Natural killer cell treated with Interleukin-12 subunit alpha and Interleukin-12 subunit beta and Interleukin-15 and Interleukin-18, amount 100 ng/mL, for 72 hours (primary cell): ENCODE measurements around the gene PFAS. TPM values are rescaled to one million over a fixed set of nuclear protein-coding genes. Genes with fewer than 3 reads are reported as not detected.

ENCODE experiments used
- ATAC-seq, 2 donors: fragments of 150-1000 bp; cut with Tn5 transposase in 1 of 2; sonication (Bioruptor Pico), chemical (Tn5 transposase) in 1 of 2; 2 replicates each; pipeline ENCODE4 v1.10.0; 2021
- DNase-seq: peaks from one replicate; pipeline ENCODE4 v3.0.0; 2022; ENCODE audit warnings: low spot score
- H3K27ac Mint-ChIP-seq, 2 donors: 1 replicate in 1 of 2; 2 replicates in 1 of 2; pipeline ENCODE4 v1.8.0; 2022; ENCODE audit warnings: mixed read lengths in 2 of 2, mild to moderate bottlenecking in 1 of 2, moderate library complexity in 1 of 2
- H3K27me3 Mint-ChIP-seq, 2 donors: 1 replicate in 1 of 2; 2 replicates in 1 of 2; pipeline ENCODE4 v1.8.0; 2022; ENCODE audit warnings: mixed read lengths in 2 of 2
- H3K36me3 Mint-ChIP-seq: one replicate; pipeline ENCODE4 v1.8.0; 2022; ENCODE audit warnings: mixed read lengths
- H3K4me1 Mint-ChIP-seq, 2 donors: 1 replicate in 1 of 2; 2 replicates in 1 of 2; pipeline ENCODE4 v1.8.0; 2022; ENCODE audit warnings: low read depth in 2 of 2, mixed read lengths in 2 of 2, mild to moderate bottlenecking in 1 of 2
- H3K4me3 Mint-ChIP-seq: one replicate; pipeline ENCODE4 v1.8.0; 2022; ENCODE audit warnings: mixed read lengths
- H3K9me3 Mint-ChIP-seq: 2 replicates; pipeline ENCODE4 v1.8.0; 2022; ENCODE audit warnings: mixed read lengths
- total RNA-seq, 2 donors: library from RNA; stranded (reverse); gene quantifications; one replicate each; pipeline ENCODE4 v1.2.3, GENCODE V29; 2022

PFAS gene
- total RNA-seq, 2 donors from 2014 or later = 77.1 to 257 TPM

GRCh38 chr17:8315764-8316217, 66.7 kb downstream of the PFAS start:
- Mint-ChIP-seq H3K36me3 (no peaks in the 10 kb centered on the region), H3K9me3 (no peaks in the 10 kb centered on the region), H3K27ac (no peak overlapping the region), H3K4me1 (no peaks in the 10 kb centered on the region), H3K27me3 (peaks cover 8% of the 10 kb centered on the region in 2 donors), H3K4me3 (no peak overlapping the region)
- DNase-seq (no peak), ATAC-seq (no peak)

GRCh38 chr17:8318010-8318935, 69.2 kb downstream of the PFAS start:
- no peak overlapping the region for H3K4me3 Mint-ChIP-seq
- DNase-seq = no peak
- H3K9me3 Mint-ChIP-seq = no peaks in the 10 kb centered on the region
- H3K27me3 Mint-ChIP-seq = peaks cover 8% of the 10 kb centered on the region in 2 donors
- no peaks in the 10 kb centered on the region for H3K4me1 Mint-ChIP-seq
- no peak overlapping the region for H3K27ac Mint-ChIP-seq
- no peak for ATAC-seq
- H3K36me3 Mint-ChIP-seq = no peaks in the 10 kb centered on the region

Other genes with a start within 250 kb of the PFAS start
- not detected for gene GUCY2D, start 246.7 kb upstream of the PFAS start, total RNA-seq
- not detected for gene ALOX15B, start 210.2 kb upstream of the PFAS start, total RNA-seq
- gene ALOX12B, start 161.6 kb upstream of the PFAS start, total RNA-seq = under 1 TPM in 1 of 2 donors, not detected in 1; 0.62 TPM
- not detected for gene ALOXE3, start 130.8 kb upstream of the PFAS start, total RNA-seq
- gene HES7, start 125.2 kb upstream of the PFAS start, total RNA-seq = not detected
- 10 to 100 TPM; 16.9 to 42.7 TPM for gene PER1, start 96.9 kb upstream of the PFAS start, total RNA-seq
- gene VAMP2, start 86.3 kb upstream of the PFAS start, total RNA-seq = 10 to 100 TPM; 54.6 to 73.0 TPM
- 10 to 100 TPM; 31.5 to 43.5 TPM for gene TMEM107, start 72.9 kb upstream of the PFAS start, total RNA-seq
- 10 to 100 TPM; 10.4 to 11.6 TPM for gene BORCS6, start 59.1 kb upstream of the PFAS start, total RNA-seq
- 100 to 1,000 TPM in 1 of 2 donors, 10 to 100 TPM in 1; 90.2 to 199 TPM for gene AURKB, start 38.7 kb upstream of the PFAS start, total RNA-seq
- gene CTC1, start 1.2 kb upstream of the PFAS start, total RNA-seq = 100 to 1,000 TPM in 1 of 2 donors, 10 to 100 TPM in 1; 79.6 to 110 TPM
- 10 to 100 TPM; 46.9 to 62.8 TPM for gene RANGRF, start 39.4 kb downstream of the PFAS start, total RNA-seq
- gene SLC25A35, start 46.1 kb downstream of the PFAS start, total RNA-seq = 1 to 10 TPM; 4.4 to 5.2 TPM
- not detected for gene ARHGEF15, start 61.0 kb downstream of the PFAS start, total RNA-seq
- gene ODF4, start 90.6 kb downstream of the PFAS start, total RNA-seq = not detected
- 1,000 to 10,000 TPM in 1 of 2 donors, 100 to 1,000 TPM in 1; 884 to 1,221 TPM for gene RPL26, start 133.9 kb downstream of the PFAS start, total RNA-seq
- not detected for gene RNF222, start 148.5 kb downstream of the PFAS start, total RNA-seq
- 100 to 1,000 TPM in 1 of 2 donors, 10 to 100 TPM in 1; 94.9 to 101 TPM for gene NDEL1, start 186.6 kb downstream of the PFAS start, total RNA-seq